ENCODE measurements around the gene CYGB. TPM values are rescaled to one million over a fixed set of nuclear protein-coding genes. Genes with fewer than 3 reads are reported as not detected.
"Not testable (repeated sequence)": the region's sequence is repeated elsewhere in the genome, so short reads cannot be mapped to it uniquely, and the experiment has no call there.

Gene CYGB
- polyA plus RNA-seq, 4 donors, result 11.0 to 19.0 (median 15.6) TPM

- no peak for DNase-seq (ENCODE audit: low read depth in 4 of 4, low spot score in 3 of 4)
These were observed 1.5 kb upstream of the CYGB start for GRCh38 chr17:76538941-76539570.

- no peak for DNase-seq (ENCODE audit: low read depth in 4 of 4, low spot score in 3 of 4)
These were observed 897 bp upstream of the CYGB start for GRCh38 chr17:76538281-76538931.

- DNase-seq (ENCODE audit: low read depth in 4 of 4, low spot score in 3 of 4), result no peak
These were observed 276 bp downstream of the CYGB start for GRCh38 chr17:76537288-76537577.

- no peak for DNase-seq (ENCODE audit: low read depth in 4 of 4, low spot score in 3 of 4)
These were observed 810 bp downstream of the CYGB start for GRCh38 chr17:76536511-76537287.

GRCh38 chr17:76535788-76536510 is 1.6 kb downstream of the CYGB start:
- no peak for DNase-seq (ENCODE audit: low read depth in 4 of 4, low spot score in 3 of 4)

- DNase-seq (ENCODE audit: low read depth in 4 of 4, low spot score in 3 of 4), result no peak
These were observed 2.4 kb downstream of the CYGB start for GRCh38 chr17:76534831-76535732.

- not testable (repeated sequence) for DNase-seq (ENCODE audit: low read depth in 4 of 4, low spot score in 3 of 4)
These were observed 3.7 kb downstream of the CYGB start for GRCh38 chr17:76533640-76534359.

- no peak for DNase-seq (ENCODE audit: low read depth in 4 of 4, low spot score in 3 of 4)
These were observed 5.3 kb downstream of the CYGB start for GRCh38 chr17:76532072-76532651.

- DNase-seq (ENCODE audit: low read depth in 4 of 4, low spot score in 3 of 4), result no peak
These were observed 5.9 kb downstream of the CYGB start for GRCh38 chr17:76531486-76532038.

- DNase-seq (ENCODE audit: low read depth in 4 of 4, low spot score in 3 of 4), result no peak
These were observed 6.6 kb downstream of the CYGB start for GRCh38 chr17:76530811-76531485.

- DNase-seq (ENCODE audit: low read depth in 4 of 4, low spot score in 3 of 4), result no peak
These were observed 7.3 kb downstream of the CYGB start for GRCh38 chr17:76530095-76530723.

GRCh38 chr17:76529224-76530094 is 8.1 kb downstream of the CYGB start:
- peak in 2 of 4 donors; percentile 73 to 77 for DNase-seq (ENCODE audit: low read depth in 4 of 4, low spot score in 3 of 4)

- no peak for DNase-seq (ENCODE audit: low read depth in 4 of 4, low spot score in 3 of 4)
These were observed 8.8 kb downstream of the CYGB start for GRCh38 chr17:76528528-76529223.

- no peak for DNase-seq (ENCODE audit: low read depth in 4 of 4, low spot score in 3 of 4)
These were observed 9.4 kb downstream of the CYGB start for GRCh38 chr17:76528156-76528527.

GRCh38 chr17:76527430-76528111 is 9.9 kb downstream of the CYGB start:
- no peak for DNase-seq (ENCODE audit: low read depth in 4 of 4, low spot score in 3 of 4)

- DNase-seq (ENCODE audit: low read depth in 4 of 4, low spot score in 3 of 4), result not testable (repeated sequence)
These were observed 10.5 kb downstream of the CYGB start for GRCh38 chr17:76527016-76527415.

Data from left renal pelvis (tissue), 4 donors.